Activated CD4-positive, CD25-positive, alpha-beta regulatory T cell treated with anti-CD3 and anti-CD28 coated beads, Interleukin-2, amount 50 U/mL, for 16 hours (primary cell): ENCODE measurements around the gene KLHL12.

Experiments used
- DNase-seq: peaks from one replicate; pipeline ENCODE4 v3.0.0-alpha.2; 2020; ENCODE audit warnings: low read depth, low spot score

The KLHL12 gene

GRCh38 chr1:202888221-202888530, 38.9 kb downstream of the KLHL12 start:
- DNase-seq: no peak

- DNase-seq: no peak
These were observed 46.0 kb downstream of the KLHL12 start for GRCh38 chr1:202880961-202881460.

- DNase-seq: no peak
These were observed 47.0 kb downstream of the KLHL12 start for GRCh38 chr1:202880062-202880461.

- no peak for DNase-seq
These were observed 47.9 kb downstream of the KLHL12 start for GRCh38 chr1:202879128-202879527.

GRCh38 chr1:202873026-202873425, 54.0 kb downstream of the KLHL12 start:
- DNase-seq: no peak

GRCh38 chr1:202871367-202871766, 55.7 kb downstream of the KLHL12 start:
- DNase-seq: no peak

- no peak for DNase-seq
These were observed 64.1 kb downstream of the KLHL12 start for GRCh38 chr1:202862679-202863560.

GRCh38 chr1:202861420-202862132, 65.5 kb downstream of the KLHL12 start:
- no peak for DNase-seq

- DNase-seq: no peak
These were observed 66.2 kb downstream of the KLHL12 start for GRCh38 chr1:202860744-202861419.

GRCh38 chr1:202858789-202859414, 68.1 kb downstream of the KLHL12 start:
- DNase-seq: no peak

GRCh38 chr1:202858331-202858730, 68.7 kb downstream of the KLHL12 start:
- no peak for DNase-seq

GRCh38 chr1:202857136-202857610, 69.9 kb downstream of the KLHL12 start:
- no peak for DNase-seq

- DNase-seq: no peak
These were observed 71.0 kb downstream of the KLHL12 start for GRCh38 chr1:202856014-202856413.

GRCh38 chr1:202854787-202855186, 72.2 kb downstream of the KLHL12 start:
- no peak for DNase-seq

GRCh38 chr1:202852163-202852904, 74.7 kb downstream of the KLHL12 start:
- no peak for DNase-seq

- DNase-seq: no peak
These were observed 76.3 kb downstream of the KLHL12 start for GRCh38 chr1:202850593-202851362.

- DNase-seq: no peak
These were observed 78.9 kb downstream of the KLHL12 start for GRCh38 chr1:202848191-202848542.

GRCh38 chr1:202844935-202845334, 82.1 kb downstream of the KLHL12 start:
- DNase-seq: no peak

GRCh38 chr1:202844259-202844658, 82.8 kb downstream of the KLHL12 start:
- DNase-seq: no peak

GRCh38 chr1:202843081-202843480, 84.0 kb downstream of the KLHL12 start:
- no peak for DNase-seq
